MCF 10A (cell line): ENCODE data around the gene NFIA. TPM values are rescaled to one million over a fixed set of nuclear protein-coding genes. Genes with fewer than 3 reads are reported as not detected.
A peak's percentile ranks its signal among the peaks of the same experiment; 100 is the strongest.

Experiments used
- BruUV-seq: library from RNA; stranded (reverse); fragments of 400-500 nt; replicated peaks from 2 replicates; lab custom pipeline; 2021; lab: Mats Ljungman, UMichigan
- CTCF ChIA-PET: fragments of 300-600 bp; sonication (Branson Sonifier 250); formaldehyde crosslinking; extraction: SDS; loops from one replicate; lab custom pipeline; 2021; ENCODE audit warnings: antibody characterized with exemption, inconsistent platforms; lab: Yijun Ruan, JAX
- POLR2A ChIA-PET: fragments of 300-600, 350-650 bp; sonication (Branson Sonifier 250); formaldehyde crosslinking; extraction: SDS; loops from one replicate; lab custom pipeline; 2020; ENCODE audit warnings: antibody characterized with exemption, inconsistent platforms; lab: Yijun Ruan, JAX
- DNase-seq: peaks from one replicate; pipeline ENCODE4 v3.0.0-alpha.2; 2018; ENCODE audit not compliant: unreplicated experiment
- H3K27ac Mint-ChIP-seq: one replicate; pipeline ENCODE4 v1.8.0; 2022; ENCODE audit warnings: mild to moderate bottlenecking, low read depth, mixed read lengths; ENCODE audit not compliant: unreplicated experiment
- H3K27me3 Mint-ChIP-seq: one replicate; pipeline ENCODE4 v1.8.0; 2022; ENCODE audit warnings: mixed read lengths; ENCODE audit not compliant: insufficient read depth, unreplicated experiment
- H3K36me3 Mint-ChIP-seq: one replicate; pipeline ENCODE4 v1.8.0; 2022; ENCODE audit warnings: mild to moderate bottlenecking, moderate library complexity, mixed read lengths; ENCODE audit not compliant: insufficient read depth, unreplicated experiment
- H3K4me1 Mint-ChIP-seq: one replicate; pipeline ENCODE4 v1.8.0; 2022; ENCODE audit warnings: mixed read lengths; ENCODE audit not compliant: insufficient read depth, unreplicated experiment
- H3K4me3 Mint-ChIP-seq: one replicate; pipeline ENCODE4 v1.8.0; 2022; ENCODE audit warnings: mild to moderate bottlenecking, moderate library complexity, mixed read lengths; ENCODE audit not compliant: unreplicated experiment
- H3K9me3 Mint-ChIP-seq: one replicate; pipeline ENCODE4 v1.8.0; 2022; ENCODE audit warnings: mixed read lengths; ENCODE audit not compliant: unreplicated experiment
- CTCF ChIP-seq: fragments of 200-600 bp; IDR thresholded peaks from one replicate; pipeline ENCODE4 v1.8.0; 2022; ENCODE audit warnings: antibody characterized with exemption, mild to moderate bottlenecking; ENCODE audit not compliant: unreplicated experiment
- intact Hi-C: fragments of 100-400 bp; cut with micrococcal nuclease; formaldehyde crosslinking; loops from 2 replicates; pipeline ENCODE4 v1.14.1; 2022
- total RNA-seq: library from RNA; stranded (reverse); gene quantifications from 2 replicates; pipeline ENCODE4 v1.2.3, GENCODE V29; 2022

NFIA gene
- total RNA-seq, 1 experiment from 2014 or later = 54.8 TPM

- BruUV-seq = no TSS peak
- H3K27ac Mint-ChIP-seq = peak overlapping the region; percentile 92
- H3K9me3 Mint-ChIP-seq = no peaks in the 10 kb centered on the region
- H3K4me1 Mint-ChIP-seq = peaks cover 35% of the 10 kb centered on the region
- ChIA-PET CTCF (interaction anchor here (0.6 to 1.1 kb wide), 5 partner anchors 18 to 1289 kb away, joined by 3 read pairs; no protein-coding TSS in a partner anchor), POLR2A (interaction anchor here (0.7 to 4.7 kb wide), 14 partner anchors 12 to 341 kb away, joined by 3 to 26 read pairs (median 6); no protein-coding TSS in a partner anchor)
- peak; percentile 96 for DNase-seq
- intact Hi-C loops = no loop called here
- H3K27me3 Mint-ChIP-seq = no peaks in the 10 kb centered on the region
- no peak overlapping the region for H3K4me3 Mint-ChIP-seq
- TF ChIP-seq CTCF = no peak
- H3K36me3 Mint-ChIP-seq = no peaks in the 10 kb centered on the region
These were observed 170.8 kb downstream of the NFIA start for GRCh38 chr1:61253059-61253735.

GRCh38 chr1:61253912-61254633 is 171.7 kb downstream of the NFIA start:
- Mint-ChIP-seq H3K27ac (peak overlapping the region; percentile 92), H3K27me3 (no peaks in the 10 kb centered on the region), H3K9me3 (no peaks in the 10 kb centered on the region), H3K4me3 (peak overlapping the region; percentile 69), H3K36me3 (peaks cover under 1% of the 10 kb centered on the region), H3K4me1 (peaks cover 37% of the 10 kb centered on the region)
- no peak for TF ChIP-seq CTCF
- ChIA-PET POLR2A (interaction anchor here (0.6 to 4.7 kb wide), 20 partner anchors 10 to 1368 kb away, joined by 3 to 26 read pairs (median 4); no protein-coding TSS in a partner anchor), CTCF (interaction anchor here (0.6 to 1.3 kb wide), 5 partner anchors 12 to 1245 kb away, joined by 3 to 4 read pairs (median 3); no protein-coding TSS in a partner anchor)
- DNase-seq = peak; percentile 31
- no TSS peak for BruUV-seq
- intact Hi-C loops = no loop called here

GRCh38 chr1:61254634-61255357 is 172.4 kb downstream of the NFIA start:
- DNase-seq = peak; percentile 42
- H3K36me3 Mint-ChIP-seq = peaks cover 7% of the 10 kb centered on the region
- peak overlapping the region; percentile 92 for H3K27ac Mint-ChIP-seq
- no TSS peak for BruUV-seq
- H3K4me3 Mint-ChIP-seq = peak overlapping the region; percentile 69
- ChIA-PET CTCF (interaction anchor here (0.6 to 1.3 kb wide), 6 partner anchors 12 to 1246 kb away, joined by 3 to 4 read pairs (median 3); no protein-coding TSS in a partner anchor), POLR2A (interaction anchor here (0.6 to 4.7 kb wide), 11 partner anchors 10 to 1367 kb away, joined by 3 to 26 read pairs (median 4); no protein-coding TSS in a partner anchor)
- no peaks in the 10 kb centered on the region for H3K9me3 Mint-ChIP-seq
- H3K27me3 Mint-ChIP-seq = no peaks in the 10 kb centered on the region
- intact Hi-C loops = no loop called here
- TF ChIP-seq CTCF = no peak
- H3K4me1 Mint-ChIP-seq = peaks cover 44% of the 10 kb centered on the region
